ACC112 (cell line): ENCODE results near the gene CPVL.

ENCODE experiments used
- H2AFZ ChIP-seq: fragments of 200-600 bp; sonication (generic); one replicate; pipeline ENCODE4 v1.6.0; 2017; ENCODE audit warnings: antibody characterized with exemption, low read length; ENCODE audit not compliant: unreplicated experiment
- H3K27ac ChIP-seq: fragments of 200-600 bp; sonication (generic); 2 replicates; pipeline ENCODE4 v1.5.1; 2014; ENCODE audit warnings: low read depth, mild to moderate bottlenecking, antibody characterized with exemption, low read length, moderate library complexity
- H3K27me3 ChIP-seq: fragments of 200-600 bp; sonication (generic); 2 replicates; pipeline ENCODE4 v1.6.1; 2014; ENCODE audit warnings: mild to moderate bottlenecking, antibody characterized with exemption, low read length, moderate library complexity, mixed read lengths; ENCODE audit not compliant: insufficient read depth
- H3K36me3 ChIP-seq: fragments of 200-600 bp; sonication (generic); 2 replicates; pipeline ENCODE4 v1.6.1; 2016; ENCODE audit warnings: mild to moderate bottlenecking, antibody characterized with exemption, low read length, moderate library complexity, mixed read lengths; ENCODE audit not compliant: insufficient read depth
- H3K4me1 ChIP-seq: fragments of 200-600 bp; sonication (generic); one replicate; pipeline ENCODE4 v1.6.1; 2016; ENCODE audit warnings: low read length, mixed read lengths; ENCODE audit not compliant: insufficient read depth, unreplicated experiment, control insufficient read depth
- H3K4me3 ChIP-seq: fragments of 200-600 bp; sonication (generic); 2 replicates; pipeline ENCODE4 v1.5.1; 2014; ENCODE audit warnings: mild to moderate bottlenecking, low read depth, low read length
- H3K79me2 ChIP-seq: fragments of 200-600 bp; sonication (generic); one replicate; pipeline ENCODE4 v1.6.0; 2016; ENCODE audit warnings: low read length; ENCODE audit not compliant: control insufficient read depth, unreplicated experiment, insufficient read depth

CPVL gene

DNA sequence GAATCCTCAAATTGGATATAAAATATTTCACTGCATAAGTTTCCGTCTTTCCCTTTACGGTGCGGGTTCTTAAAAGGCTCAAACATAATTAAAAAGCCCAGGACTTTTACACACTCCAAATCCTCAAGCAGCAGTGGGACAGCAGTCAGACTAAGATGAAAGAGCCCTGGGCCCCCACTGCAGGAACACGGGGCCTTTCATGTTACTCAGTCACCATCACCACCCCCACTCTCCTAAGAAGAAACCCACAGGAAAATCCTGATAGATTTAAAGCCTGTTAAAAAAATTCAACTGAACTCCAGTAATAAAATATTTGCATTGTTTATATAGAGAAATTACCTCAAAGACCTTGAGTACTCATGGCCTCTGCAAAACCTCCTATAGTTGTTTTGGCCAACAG lies 114.2 kb downstream of the CPVL start:
- peaks cover 14% of the 10 kb centered on the region for H3K4me1 ChIP-seq
- no peak overlapping the region for H2AFZ ChIP-seq
- H3K4me3 ChIP-seq: no peak overlapping the region
- H3K79me2 ChIP-seq: no peaks in the 10 kb centered on the region
- no peaks in the 10 kb centered on the region for H3K36me3 ChIP-seq
- no peaks in the 10 kb centered on the region for H3K27me3 ChIP-seq
- H3K27ac ChIP-seq: no peak overlapping the region

DNA sequence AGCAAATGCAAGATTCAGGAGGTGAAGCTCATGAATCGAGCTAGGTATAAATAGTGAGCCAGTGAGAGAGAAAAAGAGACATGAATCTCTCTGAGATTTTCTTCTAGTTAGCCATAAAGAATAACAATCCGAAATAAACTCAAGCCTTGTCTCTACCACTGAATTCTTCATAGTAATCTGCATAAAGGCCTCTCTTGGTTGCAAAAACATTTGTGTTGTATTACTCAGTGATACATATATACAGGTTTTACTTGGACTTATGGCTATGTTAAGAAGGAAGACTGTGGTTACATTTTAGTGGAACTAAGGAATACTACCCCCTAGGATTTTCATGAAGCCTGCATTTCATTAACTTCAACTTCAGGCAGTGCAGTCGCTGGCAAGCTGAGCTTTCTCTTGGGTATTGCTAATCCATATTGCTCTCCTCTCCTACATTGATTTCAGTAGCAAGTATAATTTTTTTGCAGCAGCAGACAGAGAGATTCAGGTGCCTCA lies 115.5 kb downstream of the CPVL start:
- H3K4me3 ChIP-seq: no peak overlapping the region
- no peaks in the 10 kb centered on the region for H3K79me2 ChIP-seq
- peaks cover 11% of the 10 kb centered on the region for H3K4me1 ChIP-seq
- H3K27me3 ChIP-seq: no peaks in the 10 kb centered on the region
- H3K27ac ChIP-seq: no peak overlapping the region
- H3K36me3 ChIP-seq: no peaks in the 10 kb centered on the region
- no peak overlapping the region for H2AFZ ChIP-seq

DNA sequence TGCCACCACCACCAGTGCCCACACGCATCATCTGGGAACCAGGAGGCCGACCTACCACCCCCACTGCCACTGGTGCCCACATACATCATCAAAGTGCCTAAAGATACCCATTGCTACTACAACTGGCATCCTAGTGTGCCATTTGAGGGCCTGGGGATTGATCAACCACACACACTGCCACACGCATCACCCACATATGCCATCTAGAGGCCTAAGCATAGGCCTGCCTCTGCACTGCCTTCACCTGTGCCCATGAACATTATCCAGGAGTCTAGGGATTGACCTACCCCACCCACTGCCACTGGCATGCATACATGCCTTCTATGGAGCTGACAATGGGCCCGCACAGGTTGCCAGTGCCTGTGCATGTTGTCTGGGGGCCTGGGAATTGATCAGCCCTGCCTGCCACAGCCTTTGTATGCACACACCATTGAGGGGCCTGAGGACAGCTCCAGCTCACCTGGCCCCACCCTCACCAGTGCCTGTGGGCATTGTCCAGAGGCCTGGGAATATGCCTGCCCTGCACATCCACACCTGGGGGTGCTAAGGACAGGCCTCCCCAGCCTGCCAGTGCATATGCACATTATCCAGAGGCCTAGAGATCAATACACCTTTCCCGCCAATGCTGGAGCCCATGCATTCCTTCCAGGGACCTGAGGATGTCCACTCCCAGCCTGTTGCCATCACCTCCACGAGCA lies 123.9 kb downstream of the CPVL start:
- Histone ChIP-seq H3K4me1 (peaks cover 3% of the 10 kb centered on the region), H3K27ac (no peak overlapping the region), H3K79me2 (no peaks in the 10 kb centered on the region), H3K27me3 (no peaks in the 10 kb centered on the region), H3K36me3 (peaks cover 7% of the 10 kb centered on the region; the same call in 1 of the 2 replicates), H3K4me3 (no peak overlapping the region), H2AFZ (no peak overlapping the region)

DNA sequence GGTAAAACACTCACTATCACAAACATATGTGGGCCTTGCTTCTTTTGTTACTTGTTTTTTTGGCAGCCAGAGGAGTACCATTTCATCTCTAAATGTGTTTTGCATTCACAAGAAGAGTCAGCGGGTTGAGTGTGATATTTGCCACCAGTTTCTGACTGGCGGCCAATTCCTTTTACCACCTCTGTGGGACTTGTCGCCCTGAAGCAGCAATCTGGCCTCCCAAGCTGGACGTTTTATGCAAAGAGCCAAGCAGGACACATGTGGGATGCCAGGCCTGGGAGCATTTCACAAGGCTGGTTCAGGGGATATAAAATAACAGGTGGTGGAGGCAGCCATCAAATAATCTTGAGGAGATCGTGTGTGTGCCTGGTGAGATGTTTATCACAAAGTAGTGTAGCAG lies 126.4 kb downstream of the CPVL start:
- Histone ChIP-seq H2AFZ (peak overlapping the region; percentile 56), H3K27ac (no peak overlapping the region), H3K79me2 (no peaks in the 10 kb centered on the region), H3K4me3 (no peak overlapping the region), H3K27me3 (no peaks in the 10 kb centered on the region), H3K4me1 (peaks cover 3% of the 10 kb centered on the region), H3K36me3 (peaks cover 7% of the 10 kb centered on the region; the same call in 1 of the 2 replicates)

DNA sequence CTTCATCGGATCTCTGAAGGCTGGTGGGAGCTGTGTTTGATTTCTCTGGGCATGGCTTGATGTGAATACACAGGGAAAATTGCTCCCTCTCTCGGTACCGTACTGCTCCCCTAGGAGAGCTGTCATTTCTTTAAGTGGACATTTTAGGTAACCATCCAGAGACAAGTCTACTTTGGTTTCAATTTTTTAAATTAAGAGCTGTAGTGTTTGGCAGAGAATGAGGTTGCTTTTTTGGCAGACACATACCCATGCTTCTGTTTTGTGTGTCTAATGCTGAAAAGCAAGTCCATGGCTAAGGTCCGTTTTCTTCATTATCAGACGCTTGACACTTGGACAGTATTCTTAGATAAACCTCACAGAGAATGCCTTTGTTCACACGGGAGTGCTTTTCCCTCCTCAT lies 127.0 kb downstream of the CPVL start:
- no peak overlapping the region for H3K4me3 ChIP-seq
- H3K4me1 ChIP-seq: peaks cover 3% of the 10 kb centered on the region

DNA sequence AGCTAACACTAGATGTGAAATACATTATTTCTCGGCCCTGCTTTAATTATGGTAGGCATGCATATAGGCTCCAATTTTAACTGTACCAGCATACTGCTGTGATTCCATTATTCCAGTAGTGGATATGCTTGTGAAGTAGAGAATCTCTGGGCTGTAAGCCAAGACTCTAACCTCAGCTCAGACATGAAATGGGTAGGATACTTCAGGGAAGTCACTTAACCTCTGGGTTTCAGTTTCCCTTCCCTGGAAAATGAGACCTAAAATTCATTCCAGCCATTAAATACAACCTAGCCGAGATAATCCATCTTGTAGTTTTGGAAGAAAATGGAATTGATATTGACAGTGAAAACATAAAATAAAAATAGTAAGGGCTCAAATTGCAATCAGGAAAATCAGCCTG lies 128.6 kb downstream of the CPVL start:
- peaks cover 3% of the 10 kb centered on the region for H3K4me1 ChIP-seq
- H3K36me3 ChIP-seq: no peaks in the 10 kb centered on the region
- no peak overlapping the region for H3K27ac ChIP-seq
- H3K79me2 ChIP-seq: no peaks in the 10 kb centered on the region
- H2AFZ ChIP-seq: no peak overlapping the region
- no peaks in the 10 kb centered on the region for H3K27me3 ChIP-seq
- no peak overlapping the region for H3K4me3 ChIP-seq

More for the DNA sequence above, 127.0 kb downstream of the CPVL start:
- Histone ChIP-seq H3K79me2 (no peaks in the 10 kb centered on the region), H2AFZ (peak overlapping the region; percentile 56), H3K36me3 (peaks cover 3% of the 10 kb centered on the region; the same call in 1 of the 2 replicates), H3K27ac (no peak overlapping the region), H3K27me3 (no peaks in the 10 kb centered on the region)

DNA sequence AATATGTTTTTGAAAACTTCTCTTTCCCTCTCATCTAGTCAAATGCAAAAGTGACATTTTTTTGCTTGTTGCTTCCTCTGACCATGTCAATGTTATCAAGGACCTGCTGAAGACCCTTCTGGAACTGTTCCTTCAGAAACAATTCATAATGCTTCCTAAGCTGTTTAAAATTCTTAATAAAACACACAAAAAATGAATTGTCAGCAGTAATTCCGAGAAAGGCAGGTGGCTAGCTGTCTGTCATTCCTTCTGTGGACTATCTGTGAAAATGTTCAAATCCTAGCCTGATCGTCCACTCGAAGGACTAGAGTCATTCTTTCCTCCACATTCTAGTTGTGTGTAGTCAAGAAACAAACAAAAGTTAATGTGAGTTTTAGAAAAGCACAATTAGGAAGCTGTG lies 131.6 kb downstream of the CPVL start:
- no peaks in the 10 kb centered on the region for H3K79me2 ChIP-seq
- H2AFZ ChIP-seq: no peak overlapping the region

DNA sequence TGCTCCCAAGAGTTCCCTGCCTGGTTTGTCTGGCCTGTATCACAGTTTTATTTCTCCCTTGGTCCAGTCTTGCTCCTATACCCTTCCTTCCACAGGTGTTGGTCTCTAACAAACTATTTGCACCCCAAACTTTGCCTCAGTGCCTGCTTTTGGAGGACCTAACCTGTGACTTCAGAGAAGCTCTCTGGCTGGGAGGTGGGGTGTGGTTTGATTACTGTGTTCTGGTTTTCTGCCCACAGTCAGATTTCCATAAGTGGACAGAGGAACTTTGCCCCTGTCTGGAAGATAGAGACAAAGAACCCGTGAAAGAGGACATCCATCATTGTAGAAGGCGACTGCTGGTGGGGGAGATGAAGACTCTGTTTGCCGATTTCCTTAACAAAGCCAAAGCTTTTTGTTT lies 132.4 kb downstream of the CPVL start:
- no peaks in the 10 kb centered on the region for H3K36me3 ChIP-seq
- H3K4me1 ChIP-seq: no peaks in the 10 kb centered on the region
- H3K4me3 ChIP-seq: no peak overlapping the region
- H2AFZ ChIP-seq: no peak overlapping the region
- no peaks in the 10 kb centered on the region for H3K79me2 ChIP-seq
- no peak overlapping the region for H3K27ac ChIP-seq
- H3K27me3 ChIP-seq: no peaks in the 10 kb centered on the region

More for the DNA sequence above, 131.6 kb downstream of the CPVL start:
- no peaks in the 10 kb centered on the region for H3K36me3 ChIP-seq
- no peak overlapping the region for H3K27ac ChIP-seq
- no peaks in the 10 kb centered on the region for H3K27me3 ChIP-seq
- H3K4me1 ChIP-seq: peaks cover 3% of the 10 kb centered on the region
- H3K4me3 ChIP-seq: no peak overlapping the region

DNA sequence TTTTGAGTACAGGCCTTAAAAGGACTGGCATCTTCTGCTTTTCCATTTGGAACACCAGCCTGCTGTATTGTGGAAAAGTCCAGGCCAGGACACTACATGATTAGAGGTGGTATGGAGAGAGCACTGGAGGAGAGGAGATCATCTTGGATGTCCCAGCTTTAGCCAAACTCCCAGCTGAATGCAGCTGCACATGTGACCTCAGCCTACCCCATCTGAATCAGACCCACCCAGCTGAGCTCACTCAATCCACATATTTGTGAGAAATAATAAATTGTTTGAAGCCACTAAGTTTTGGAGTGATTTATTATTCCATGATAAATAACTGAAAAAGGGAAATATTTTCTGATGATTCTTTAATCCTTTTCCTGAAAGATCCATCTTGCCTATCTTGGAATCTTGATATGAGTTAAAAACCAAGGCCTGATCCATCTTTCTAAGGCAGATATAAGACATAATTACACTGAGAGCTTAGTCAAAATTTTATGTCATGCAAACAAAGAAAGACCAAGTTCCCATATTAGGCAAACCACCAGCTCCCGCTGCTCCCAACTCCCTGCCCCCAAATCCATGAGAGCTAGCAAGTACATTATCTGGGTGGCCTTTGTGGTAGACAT lies 133.1 kb downstream of the CPVL start:
- Histone ChIP-seq H3K27ac (no peak overlapping the region), H3K4me1 (no peaks in the 10 kb centered on the region), H3K36me3 (no peaks in the 10 kb centered on the region), H3K79me2 (no peaks in the 10 kb centered on the region), H2AFZ (no peak overlapping the region), H3K4me3 (no peak overlapping the region), H3K27me3 (no peaks in the 10 kb centered on the region)

DNA sequence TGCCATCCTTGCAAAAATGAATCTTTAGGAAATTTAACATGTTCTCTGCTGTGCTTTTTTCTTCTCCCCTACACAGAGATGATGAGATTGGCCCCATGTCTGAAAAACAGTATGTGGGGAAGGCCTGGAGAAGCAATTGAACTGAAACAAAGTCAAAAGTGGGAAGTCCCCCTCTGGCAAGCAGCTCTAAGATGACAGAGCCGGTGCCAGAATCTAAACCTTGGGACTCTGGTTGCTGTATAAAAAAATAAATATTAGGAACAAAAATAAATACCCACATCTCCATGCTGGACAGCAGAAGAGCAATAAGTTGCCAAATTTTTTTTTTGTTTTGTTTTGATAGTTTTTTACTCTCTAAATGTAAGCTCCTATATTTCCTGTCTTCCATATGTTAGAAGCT lies 136.4 kb downstream of the CPVL start:
- H3K4me3 ChIP-seq: no peak overlapping the region
- no peak overlapping the region for H2AFZ ChIP-seq

DNA sequence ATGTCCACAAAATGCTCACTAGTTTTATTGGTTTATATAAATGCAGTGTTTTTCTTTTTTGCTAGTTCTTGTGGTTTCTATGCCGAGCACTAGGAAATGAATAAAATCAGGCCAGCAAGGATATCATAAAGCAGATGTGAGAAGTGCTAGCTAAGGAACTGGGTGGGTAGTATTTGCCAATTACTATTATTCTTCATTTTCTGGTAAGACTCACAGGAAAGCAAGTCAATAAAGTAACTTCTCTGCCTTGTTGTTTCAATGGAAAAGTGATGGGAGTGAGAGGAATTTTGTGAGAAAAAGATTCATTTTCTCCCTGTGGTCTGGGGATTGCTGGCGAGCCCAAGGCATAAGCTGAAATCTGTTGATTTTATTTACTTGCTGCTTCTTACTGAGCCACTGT lies 137.7 kb downstream of the CPVL start:
- no peaks in the 10 kb centered on the region for H3K79me2 ChIP-seq
- H3K4me1 ChIP-seq: no peaks in the 10 kb centered on the region
- H3K4me3 ChIP-seq: no peak overlapping the region
- H3K27me3 ChIP-seq: no peaks in the 10 kb centered on the region
- H3K36me3 ChIP-seq: no peaks in the 10 kb centered on the region
- H2AFZ ChIP-seq: no peak overlapping the region
- no peak overlapping the region for H3K27ac ChIP-seq

More for the DNA sequence above, 136.4 kb downstream of the CPVL start:
- Histone ChIP-seq H3K27ac (no peak overlapping the region), H3K4me1 (no peaks in the 10 kb centered on the region), H3K27me3 (no peaks in the 10 kb centered on the region), H3K79me2 (no peaks in the 10 kb centered on the region), H3K36me3 (no peaks in the 10 kb centered on the region)
